Mesothelial cell of epicardium (in vitro differentiated cells): ENCODE results near the gene SMOC2. TPM values are rescaled to one million over a fixed set of nuclear protein-coding genes. Genes with fewer than 3 reads are reported as not detected.

ENCODE experiments used
- DNase-seq, 2 experiments: peaks; one replicate each; pipeline ENCODE4 v3.0.0; 2021; ENCODE audit warnings: low spot score in 2 of 2; ENCODE audit not compliant: unreplicated experiment in 2 of 2
- H3K27ac Mint-ChIP-seq: 2 replicates; pipeline ENCODE4 v1.8.0; 2021; ENCODE audit warnings: mixed read lengths
- H3K27me3 Mint-ChIP-seq: 2 replicates; pipeline ENCODE4 v1.8.0; 2021; ENCODE audit warnings: low read depth, mixed read lengths
- H3K36me3 Mint-ChIP-seq: 2 replicates; pipeline ENCODE4 v1.8.0; 2021; ENCODE audit warnings: mixed read lengths
- H3K4me1 Mint-ChIP-seq: 2 replicates; pipeline ENCODE4 v1.8.0; 2021; ENCODE audit warnings: mixed read lengths
- H3K4me3 Mint-ChIP-seq: 2 replicates; pipeline ENCODE4 v1.8.0; 2021; ENCODE audit warnings: mild to moderate bottlenecking, moderate library complexity, mixed read lengths
- H3K9me3 Mint-ChIP-seq: 2 replicates; pipeline ENCODE4 v1.8.0; 2021; ENCODE audit warnings: mixed read lengths
- CTCF ChIP-seq: fragments of 200-600 bp; sonication (generic); IDR thresholded peaks from one replicate; pipeline ENCODE4 v1.5.0; 2021; ENCODE audit warnings: antibody characterized with exemption; ENCODE audit not compliant: unreplicated experiment
- total RNA-seq: library from RNA; stranded (reverse); gene quantifications from 3 replicates; pipeline ENCODE4 v1.2.1, GENCODE V29; 2021

SMOC2 gene
- total RNA-seq, 1 donor from 2014 or later, result 4.4 TPM

DNA sequence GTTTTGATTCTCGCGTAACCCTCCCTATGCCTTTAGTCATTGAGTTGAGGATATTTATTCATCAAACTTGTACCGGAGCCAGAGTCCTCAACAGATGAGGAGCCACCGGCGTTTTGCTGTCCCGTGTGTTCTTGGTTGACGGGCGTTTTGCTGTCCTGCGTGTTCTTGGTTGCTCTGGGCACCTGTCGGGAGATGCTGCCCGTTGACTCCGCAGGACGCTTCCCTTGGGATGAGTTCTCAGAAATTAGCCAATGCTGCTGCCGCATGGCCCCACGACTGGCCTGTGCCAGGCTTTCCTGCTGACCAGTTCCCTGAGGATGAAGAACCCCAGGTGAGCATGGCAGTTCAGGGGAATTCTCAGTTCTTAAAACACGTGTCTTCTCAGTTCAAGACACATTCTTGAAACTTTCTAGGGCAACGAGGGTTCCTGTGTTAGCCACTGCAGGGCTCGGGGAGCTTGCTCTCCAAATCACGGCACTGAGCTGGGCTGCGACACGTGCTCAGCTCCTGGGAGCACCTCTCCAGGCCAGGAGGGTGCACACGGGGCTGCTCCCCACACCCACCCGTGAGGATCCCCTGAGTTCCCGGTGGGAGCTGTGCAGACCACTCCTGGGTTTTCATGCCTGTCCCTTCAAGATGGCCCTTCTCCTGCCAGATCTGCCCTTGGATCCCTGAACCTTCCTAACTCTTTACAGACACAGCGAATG is 265.6 kb downstream of the SMOC2 start:
- no peak for TF ChIP-seq CTCF
- no peaks in the 10 kb centered on the region for H3K9me3 Mint-ChIP-seq
- H3K4me3 Mint-ChIP-seq, result no peak overlapping the region
- H3K27ac Mint-ChIP-seq, result no peak overlapping the region
- peaks cover 15% of the 10 kb centered on the region for H3K4me1 Mint-ChIP-seq
- no peak for DNase-seq
- H3K36me3 Mint-ChIP-seq, result no peaks in the 10 kb centered on the region
- H3K27me3 Mint-ChIP-seq, result peaks cover 4% of the 10 kb centered on the region

- Mint-ChIP-seq H3K27me3 (peaks cover 4% of the 10 kb centered on the region), H3K27ac (no peak overlapping the region), H3K36me3 (no peaks in the 10 kb centered on the region), H3K9me3 (no peaks in the 10 kb centered on the region), H3K4me3 (no peak overlapping the region), H3K4me1 (peaks cover 15% of the 10 kb centered on the region)
- TF ChIP-seq CTCF, result no peak
- peak in 1 of 2 experiments; percentile 6 for DNase-seq
These were observed 267.5 kb downstream of the SMOC2 start for GRCh38 chr6:168708526-168708925.

- TF ChIP-seq CTCF, result no peak
- Mint-ChIP-seq H3K27ac (no peak overlapping the region), H3K9me3 (no peaks in the 10 kb centered on the region), H3K27me3 (peaks cover 4% of the 10 kb centered on the region), H3K4me1 (peaks cover 15% of the 10 kb centered on the region), H3K36me3 (no peaks in the 10 kb centered on the region), H3K4me3 (no peak overlapping the region)
- peak in 1 of 2 experiments; percentile 7 for DNase-seq
These were observed 268.0 kb downstream of the SMOC2 start for GRCh38 chr6:168708984-168709383.

DNA sequence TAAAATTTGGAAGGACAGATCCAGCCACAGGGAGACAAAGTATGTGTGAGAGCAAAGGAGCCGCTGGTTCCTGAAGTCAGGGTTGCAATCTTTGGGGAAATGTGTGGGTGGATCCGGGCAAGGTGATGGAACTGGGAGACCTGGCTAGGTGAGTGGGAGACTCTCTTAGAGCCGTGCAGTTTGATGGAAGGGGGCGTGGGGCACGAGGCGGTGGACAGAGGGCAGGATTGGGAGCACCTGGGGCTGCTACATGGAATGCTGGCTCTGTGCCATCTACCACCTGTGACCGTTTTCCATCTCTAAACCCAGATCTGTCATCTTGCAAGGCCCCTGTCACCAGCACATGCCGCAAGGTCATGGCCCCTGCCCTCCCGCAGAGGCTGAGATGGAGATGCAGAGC is 268.4 kb downstream of the SMOC2 start:
- no peaks in the 10 kb centered on the region for H3K36me3 Mint-ChIP-seq

GRCh38 chr6:168709991-168710390 is 269.0 kb downstream of the SMOC2 start:
- H3K27me3 Mint-ChIP-seq, result peaks cover 4% of the 10 kb centered on the region
- no peaks in the 10 kb centered on the region for H3K9me3 Mint-ChIP-seq

More for the DNA sequence above, 268.4 kb downstream of the SMOC2 start:
- TF ChIP-seq CTCF, result no peak
- H3K4me3 Mint-ChIP-seq, result no peak overlapping the region
- no peaks in the 10 kb centered on the region for H3K9me3 Mint-ChIP-seq
- peaks cover 4% of the 10 kb centered on the region for H3K27me3 Mint-ChIP-seq
- peaks cover 15% of the 10 kb centered on the region for H3K4me1 Mint-ChIP-seq
- no peak overlapping the region for H3K27ac Mint-ChIP-seq
- no peak for DNase-seq

More at GRCh38 chr6:168709991-168710390, 269.0 kb downstream of the SMOC2 start:
- TF ChIP-seq CTCF, result no peak
- H3K27ac Mint-ChIP-seq, result no peak overlapping the region
- no peaks in the 10 kb centered on the region for H3K36me3 Mint-ChIP-seq
- no peak for DNase-seq
- peaks cover 15% of the 10 kb centered on the region for H3K4me1 Mint-ChIP-seq
- H3K4me3 Mint-ChIP-seq, result no peak overlapping the region
